Measurements from ENCODE around the gene LDLRAD4.
A peak's percentile ranks its signal among the peaks of the same experiment; 100 is the strongest.

LDLRAD4 gene

GRCh38 chr18:13379062-13379865 is 160.7 kb downstream of the LDLRAD4 start:
- TF ChIP-seq ZC3H10 (CRISPR knock-in tag; IDR thresholded peaks at IDR 0.05) (no peak), ARNTL (CRISPR knock-in tag; IDR thresholded peaks at IDR 0.05; ENCODE audit: borderline replicate concordance, low read depth) (no peak), RARB (CRISPR knock-in tag; IDR thresholded peaks at IDR 0.05) (no peak), CSDC2 (CRISPR knock-in tag; IDR thresholded peaks at IDR 0.05) (no peak)
- no peak for ATAC-seq

- no peak for TF ChIP-seq ZNF565 (CRISPR knock-in tag; conservative IDR thresholded peaks at IDR 0.05; ENCODE audit: low read depth)
- no peak for TF ChIP-seq TSHZ2 (CRISPR knock-in tag; IDR thresholded peaks at IDR 0.05)
- no peak for TF ChIP-seq RARB (CRISPR knock-in tag; IDR thresholded peaks at IDR 0.05)
- no peak for TF ChIP-seq ZFP30 (CRISPR knock-in tag; IDR thresholded peaks at IDR 0.05)
- no peak for TF ChIP-seq BACH2 (CRISPR knock-in tag; IDR thresholded peaks at IDR 0.05; ENCODE audit: borderline replicate concordance)
- no peak for TF ChIP-seq ESRRG (CRISPR knock-in tag; IDR thresholded peaks at IDR 0.05)
- no peak for TF ChIP-seq ZNF8 (CRISPR knock-in tag; IDR thresholded peaks at IDR 0.05)
- no peak for TF ChIP-seq CREB5 (CRISPR knock-in tag; IDR thresholded peaks at IDR 0.05; ENCODE audit: low read depth)
- TF ChIP-seq TOX (CRISPR knock-in tag; IDR thresholded peaks at IDR 0.05; ENCODE audit: borderline replicate concordance), result no peak
- no peak for TF ChIP-seq ZFP3 (CRISPR knock-in tag; IDR thresholded peaks at IDR 0.05)
- TF ChIP-seq ARNTL (CRISPR knock-in tag; IDR thresholded peaks at IDR 0.05; ENCODE audit: borderline replicate concordance, low read depth), result no peak
- TF ChIP-seq ZNF70 (CRISPR knock-in tag; IDR thresholded peaks at IDR 0.05), result no peak
- peak; percentile 13; the same call in 1 of the 3 replicates for ATAC-seq
Measured at GRCh38 chr18:13379930-13380690, 161.6 kb downstream of the LDLRAD4 start.

GRCh38 chr18:13380691-13381070 is 162.1 kb downstream of the LDLRAD4 start:
- ATAC-seq, result no peak
- no peak for TF ChIP-seq OSR1 (CRISPR knock-in tag; IDR thresholded peaks at IDR 0.05)
- TF ChIP-seq GLIS3 (CRISPR knock-in tag; IDR thresholded peaks at IDR 0.05), result no peak
- TF ChIP-seq BACH2 (CRISPR knock-in tag; IDR thresholded peaks at IDR 0.05; ENCODE audit: borderline replicate concordance), result no peak
- no peak for TF ChIP-seq PATZ1 (CRISPR knock-in tag; IDR thresholded peaks at IDR 0.05; ENCODE audit: borderline replicate concordance)
- no peak for TF ChIP-seq PPARA (CRISPR knock-in tag; IDR thresholded peaks at IDR 0.05; ENCODE audit: borderline replicate concordance)
- TF ChIP-seq ESRRG (CRISPR knock-in tag; IDR thresholded peaks at IDR 0.05), result no peak
- TF ChIP-seq ZC3H10 (CRISPR knock-in tag; IDR thresholded peaks at IDR 0.05), result no peak
- no peak for TF ChIP-seq ISL1 (CRISPR knock-in tag; IDR thresholded peaks at IDR 0.05)

- no peak for ATAC-seq
- TF ChIP-seq ESRRG (CRISPR knock-in tag; IDR thresholded peaks at IDR 0.05), result no peak
Measured at GRCh38 chr18:13381331-13381730, 162.8 kb downstream of the LDLRAD4 start.

GRCh38 chr18:13381944-13382365 is 163.4 kb downstream of the LDLRAD4 start:
- peak; percentile 15; the same call in 1 of the 3 replicates for ATAC-seq
- no peak for TF ChIP-seq ISL1 (CRISPR knock-in tag; IDR thresholded peaks at IDR 0.05)
- no peak for TF ChIP-seq PATZ1 (CRISPR knock-in tag; IDR thresholded peaks at IDR 0.05; ENCODE audit: borderline replicate concordance)
- TF ChIP-seq TCF4 (CRISPR knock-in tag; IDR thresholded peaks at IDR 0.05; ENCODE audit: borderline replicate concordance), result no peak
- TF ChIP-seq GLIS3 (CRISPR knock-in tag; IDR thresholded peaks at IDR 0.05), result no peak
- no peak for TF ChIP-seq ZNF565 (CRISPR knock-in tag; conservative IDR thresholded peaks at IDR 0.05; ENCODE audit: low read depth)
- TF ChIP-seq POU6F1 (CRISPR knock-in tag; IDR thresholded peaks at IDR 0.05; ENCODE audit: borderline replicate concordance, low read depth), result no peak
- TF ChIP-seq CREB5 (CRISPR knock-in tag; IDR thresholded peaks at IDR 0.05; ENCODE audit: low read depth), result no peak
- no peak for TF ChIP-seq ZFP3 (CRISPR knock-in tag; IDR thresholded peaks at IDR 0.05)
- TF ChIP-seq BACH2 (CRISPR knock-in tag; IDR thresholded peaks at IDR 0.05; ENCODE audit: borderline replicate concordance), result no peak
- no peak for TF ChIP-seq CSDC2 (CRISPR knock-in tag; IDR thresholded peaks at IDR 0.05)

Measured in SK-N-SH treated with all-trans-retinoic acid at 6 μM for 48 hours (cell line).